GM18526 (cell line): ENCODE results near the gene RBBP8NL.

Source experiments
- POLR2A ChIP-seq: IDR thresholded peaks from 3 replicates; pipeline ENCODE4 v1.6.1; 2011; ENCODE audit not compliant: insufficient read length; ENCODE audit errors: extremely low read depth

The RBBP8NL gene

DNA sequence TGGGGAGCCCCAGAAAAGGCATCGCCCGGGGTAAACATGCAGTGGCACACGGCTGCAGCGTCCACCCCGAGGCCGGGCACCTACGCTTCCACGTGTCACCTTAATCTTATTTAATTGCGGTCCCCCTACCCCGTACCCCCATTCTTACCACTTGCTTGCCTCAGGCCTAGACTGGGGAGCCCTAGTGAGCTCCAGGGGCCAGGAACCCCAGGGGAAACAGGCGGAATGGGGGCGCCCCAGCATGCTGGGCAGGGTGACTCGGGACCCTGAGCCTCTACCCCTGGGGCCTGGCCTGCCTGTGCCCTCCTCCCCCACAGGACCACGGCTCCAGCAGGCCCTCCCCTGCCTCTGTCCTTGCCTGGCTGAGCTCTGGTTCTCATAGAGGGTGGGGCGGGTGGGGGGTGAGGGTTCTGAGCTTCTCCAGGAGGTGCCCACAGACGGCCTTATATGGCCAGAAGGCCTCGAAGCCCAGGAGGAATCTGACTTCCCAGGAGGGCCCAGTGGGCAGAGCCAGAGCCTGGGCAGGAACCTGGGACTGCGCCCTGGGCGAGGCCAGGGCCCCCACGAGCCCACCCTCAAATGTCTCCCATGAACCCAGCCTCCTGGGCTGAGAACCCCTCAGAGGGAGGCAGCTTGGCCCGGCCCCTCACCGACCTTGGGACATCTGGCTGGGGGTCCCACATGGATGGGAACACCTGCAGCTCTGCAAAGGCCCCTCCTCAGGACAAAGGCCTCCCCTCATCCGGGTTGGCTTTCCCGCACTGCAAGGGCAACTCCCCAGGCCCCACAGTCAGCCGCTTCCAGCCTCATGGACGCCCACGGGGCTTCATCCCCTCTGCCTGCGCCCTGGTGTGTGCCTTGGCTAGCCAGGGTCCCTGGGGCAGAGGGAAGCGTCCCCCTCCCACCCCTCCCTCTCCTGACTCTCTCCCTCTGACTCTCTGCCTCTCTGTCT lies 55.0 kb downstream of the RBBP8NL start:
- no peak for TF ChIP-seq POLR2A

DNA sequence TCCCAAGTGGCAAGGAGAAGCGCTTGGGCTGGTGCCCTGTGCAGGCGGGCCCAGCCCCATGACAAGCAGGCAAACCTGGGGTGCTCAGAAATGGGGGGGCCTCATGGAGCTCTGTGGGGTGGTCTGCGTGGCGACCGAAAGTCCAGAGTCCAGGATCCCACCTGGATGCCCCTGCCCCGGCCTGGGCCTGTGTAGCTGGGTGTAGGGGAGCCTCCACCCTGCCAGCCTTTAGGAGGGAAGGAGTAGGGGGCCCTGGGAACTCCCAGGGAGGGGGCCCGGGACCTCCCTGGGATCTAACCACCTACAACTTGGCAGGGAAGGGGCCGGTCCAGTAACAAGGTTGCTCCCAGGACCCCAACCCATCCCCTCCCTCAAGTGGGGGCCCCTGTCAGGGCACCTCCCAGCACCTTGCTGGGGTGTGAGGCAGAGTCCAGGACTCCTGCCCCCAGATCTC lies 55.7 kb downstream of the RBBP8NL start:
- TF ChIP-seq POLR2A = no peak

DNA sequence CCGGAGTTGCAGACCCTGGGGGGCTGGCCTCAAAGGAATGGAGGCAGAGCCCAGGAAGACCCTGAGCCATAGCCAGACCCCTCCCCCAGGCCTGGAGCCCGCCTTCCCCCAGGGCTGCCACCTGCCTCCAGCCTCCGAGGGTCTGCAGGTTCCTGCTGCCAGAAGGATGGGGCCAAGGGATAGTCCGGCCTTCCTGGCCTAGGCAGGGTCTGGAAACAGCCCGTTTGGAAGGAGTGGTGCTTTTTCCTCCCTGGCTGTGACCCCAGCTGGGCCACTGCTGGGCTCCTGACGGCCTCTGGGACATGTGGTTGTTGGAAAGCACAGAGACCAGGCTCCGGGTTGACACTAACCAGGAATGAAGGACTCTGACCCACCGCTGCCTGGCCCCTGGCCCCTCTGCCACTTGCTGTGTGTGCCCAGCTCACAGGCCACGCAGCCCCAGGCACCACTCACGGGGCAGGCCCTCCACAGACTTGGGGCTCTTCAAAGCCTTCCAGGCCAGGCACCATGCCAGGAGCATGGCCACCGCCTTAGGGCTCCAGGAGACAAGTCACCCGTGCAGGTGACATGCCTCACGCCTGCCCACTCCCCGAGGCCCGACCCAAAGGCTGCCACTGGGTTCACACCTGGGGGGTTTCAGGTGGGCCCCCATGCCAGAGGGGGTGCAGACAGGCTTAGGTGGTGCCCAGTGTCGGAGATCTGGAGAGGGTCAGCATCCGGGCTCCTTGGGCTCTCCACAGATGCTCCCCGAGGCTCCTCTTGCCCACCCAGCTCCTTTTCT lies 56.3 kb downstream of the RBBP8NL start:
- TF ChIP-seq POLR2A = no peak

DNA sequence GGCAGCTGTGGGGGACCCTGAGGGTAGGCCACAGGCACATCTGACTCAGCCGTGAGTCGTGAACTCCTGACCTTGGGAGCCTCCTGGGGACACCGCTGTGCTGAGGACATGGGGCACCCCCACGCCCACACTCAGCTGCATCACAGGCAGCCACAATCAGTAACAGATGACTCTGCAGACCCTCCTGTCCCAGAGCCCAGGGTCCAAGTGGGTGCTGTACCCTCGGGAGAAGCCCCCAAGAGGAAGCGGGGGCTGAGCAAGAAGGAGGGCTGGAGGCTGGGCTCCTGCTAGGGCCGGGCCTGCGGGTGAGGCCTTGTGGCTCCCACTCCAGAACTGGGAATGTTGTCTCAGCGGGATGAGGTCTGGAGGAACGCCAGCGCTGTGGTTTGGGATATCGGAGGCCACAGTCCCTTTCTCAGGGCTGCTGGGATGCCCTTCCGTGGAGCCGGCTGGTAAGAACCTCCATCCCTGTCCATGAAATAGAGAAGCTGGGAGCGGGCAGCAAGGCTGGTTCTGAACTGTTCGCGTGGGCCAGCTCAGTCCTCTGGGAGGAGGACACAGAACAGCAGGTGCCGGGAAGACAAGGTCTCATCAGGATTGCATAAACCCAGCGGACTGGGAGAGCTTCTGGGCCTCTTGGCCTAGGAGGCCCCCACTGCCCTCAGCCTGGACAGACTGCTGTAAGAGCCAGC lies 57.1 kb downstream of the RBBP8NL start:
- TF ChIP-seq POLR2A = no peak

DNA sequence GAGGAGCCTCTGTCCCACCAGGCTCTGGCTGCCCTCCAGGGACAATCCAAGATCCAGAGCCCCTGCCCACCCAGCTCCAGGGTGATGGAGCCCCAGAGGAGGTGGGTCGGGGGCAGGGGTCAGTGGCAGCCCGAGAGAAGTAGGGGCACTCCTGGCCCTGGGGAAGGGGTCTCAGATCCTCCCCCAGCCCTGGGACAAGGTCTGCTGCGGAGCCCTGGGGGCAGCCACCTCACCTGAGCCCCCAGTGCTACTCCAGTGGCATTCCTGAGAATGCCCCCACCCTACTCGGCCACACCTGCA lies 57.6 kb downstream of the RBBP8NL start:
- TF ChIP-seq POLR2A = no peak

DNA sequence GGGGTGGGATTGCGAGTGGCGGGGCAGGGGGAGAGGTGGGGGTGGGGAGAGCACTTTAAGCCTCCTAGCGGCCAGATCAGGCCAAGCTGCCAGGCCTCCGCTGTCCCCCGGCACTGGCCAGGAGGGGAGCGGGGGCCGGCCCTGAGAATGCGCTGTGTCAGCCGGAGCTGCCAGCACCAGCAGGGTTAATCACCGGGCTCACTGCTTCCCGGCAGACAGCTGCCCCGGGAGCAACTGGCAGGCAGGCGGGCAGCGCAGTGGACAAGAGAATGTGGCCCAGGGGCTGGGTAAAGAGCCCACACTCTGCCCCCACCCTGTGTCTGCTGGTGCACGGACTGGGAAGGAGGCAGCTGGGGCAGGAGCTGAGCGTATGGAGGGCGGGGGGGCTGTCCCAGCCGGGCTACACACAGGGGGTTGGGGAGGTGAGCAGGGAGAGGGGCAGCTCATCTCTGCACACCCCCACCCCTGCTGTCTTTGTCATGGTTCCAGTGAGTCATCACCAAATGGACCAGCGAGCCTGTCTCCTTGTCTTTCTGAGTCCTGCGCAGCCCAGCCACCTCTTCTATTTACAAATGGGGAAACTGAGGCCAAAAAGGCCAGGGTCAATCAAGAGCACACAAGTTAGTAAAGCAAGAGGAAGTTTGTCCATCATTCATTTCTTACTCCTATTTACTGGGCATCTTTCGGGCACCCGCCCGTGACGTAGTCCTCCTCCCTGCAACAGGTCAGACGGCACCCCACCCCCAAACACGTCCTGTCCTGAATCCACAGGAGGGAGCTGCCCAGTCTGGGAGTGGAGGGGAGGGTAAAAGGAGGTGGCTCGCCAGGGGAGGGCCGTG lies 58.1 kb downstream of the RBBP8NL start:
- no peak for TF ChIP-seq POLR2A

DNA sequence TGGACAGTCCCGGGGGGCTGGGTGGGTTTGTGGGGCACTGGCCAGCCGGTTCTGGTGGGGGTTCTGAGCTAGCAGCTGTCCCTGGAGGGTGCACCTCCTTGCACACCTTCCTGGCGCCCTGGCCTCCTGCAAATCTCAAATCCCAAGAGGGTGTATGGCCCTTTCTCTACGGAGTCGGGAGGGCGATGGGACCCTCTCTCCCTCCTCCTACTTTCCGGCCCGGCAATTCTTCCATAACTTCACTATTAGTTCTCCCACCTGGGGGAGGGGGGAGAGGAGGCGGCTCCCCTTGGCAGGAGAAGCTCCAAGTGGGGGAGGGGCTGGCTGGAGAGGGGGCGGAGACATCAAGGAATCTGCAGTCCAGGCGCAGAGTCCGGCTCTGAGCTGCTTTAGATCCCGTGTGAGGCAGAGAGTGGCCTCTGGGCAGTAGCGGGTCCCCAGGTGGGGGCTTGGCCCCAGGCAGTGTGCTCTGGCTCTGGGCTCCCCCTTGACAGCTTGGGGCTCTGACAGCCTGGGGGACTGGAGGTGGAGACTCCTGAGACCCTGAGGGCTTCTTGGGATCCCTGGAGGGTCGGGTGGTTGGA lies 58.9 kb downstream of the RBBP8NL start:
- no peak for TF ChIP-seq POLR2A

DNA sequence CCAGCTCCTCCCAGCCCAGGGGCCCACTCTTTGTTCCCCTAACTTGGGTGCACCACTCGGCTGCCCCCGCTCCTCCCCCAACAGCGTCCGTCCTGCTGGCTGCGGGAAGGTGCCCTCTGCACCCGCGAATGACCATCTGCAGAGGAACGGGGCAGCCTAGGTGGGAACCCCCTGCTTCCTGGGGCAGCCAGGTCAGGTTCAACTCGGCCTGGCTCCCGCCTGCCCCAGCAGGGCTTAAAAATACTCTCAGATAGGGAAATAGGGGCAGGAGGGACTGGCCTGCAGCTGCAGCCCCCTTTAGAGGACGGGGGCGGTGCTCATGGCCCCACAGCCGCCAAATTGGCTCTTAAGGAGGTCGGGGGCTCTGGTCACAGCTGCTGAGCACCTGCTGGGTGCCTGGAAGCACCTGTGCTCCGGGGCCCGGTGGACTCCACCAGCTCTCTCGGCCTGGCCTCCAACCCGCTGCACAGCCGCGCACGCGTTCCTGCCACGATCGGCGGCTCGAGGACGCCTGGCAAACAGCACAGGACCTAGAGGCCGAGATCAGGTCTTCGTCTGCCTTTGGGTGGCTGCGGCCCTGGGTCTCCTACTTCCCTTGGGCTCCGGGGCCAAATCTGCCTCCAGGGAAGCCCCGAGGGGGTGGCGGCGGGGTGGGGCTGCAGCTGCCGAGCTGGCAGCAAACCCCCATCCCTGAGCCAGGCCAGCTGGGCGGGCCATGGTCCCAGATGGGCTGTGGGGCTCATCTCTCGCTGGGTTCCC lies 59.5 kb downstream of the RBBP8NL start:
- no peak for TF ChIP-seq POLR2A

DNA sequence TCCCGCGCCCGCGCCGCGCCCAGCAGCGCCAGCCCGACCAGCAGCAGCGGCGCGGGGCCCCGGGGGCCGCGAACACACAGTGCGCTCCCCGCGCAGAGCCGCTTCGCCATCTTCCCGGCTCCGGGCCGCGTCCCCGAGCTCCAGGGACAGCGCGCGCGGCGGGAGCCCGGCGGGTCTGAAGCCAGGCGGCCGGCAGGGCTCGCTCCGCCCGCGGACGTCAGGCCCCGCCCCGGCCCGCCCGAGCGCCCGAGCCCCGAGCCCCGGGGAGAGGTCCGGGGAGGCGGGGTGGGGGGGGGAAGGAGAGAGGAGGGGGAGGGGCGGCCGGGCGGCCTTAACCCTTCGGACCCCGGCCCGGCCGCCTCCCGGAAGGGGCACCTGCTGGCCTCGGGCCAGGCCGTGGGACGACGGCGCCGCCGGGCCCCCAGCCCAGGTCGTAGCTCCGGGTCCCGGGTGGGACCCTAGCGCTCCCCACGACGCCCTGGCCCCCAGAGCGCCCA lies 60.2 kb downstream of the RBBP8NL start, which contains the start of gene LAMA5:
Gene LAMA5 (minus strand): TSS at position 177 of the 497 bp plus-strand sequence. CDS start 67 bp downstream, at position 110.
- TF ChIP-seq POLR2A = no peak

DNA sequence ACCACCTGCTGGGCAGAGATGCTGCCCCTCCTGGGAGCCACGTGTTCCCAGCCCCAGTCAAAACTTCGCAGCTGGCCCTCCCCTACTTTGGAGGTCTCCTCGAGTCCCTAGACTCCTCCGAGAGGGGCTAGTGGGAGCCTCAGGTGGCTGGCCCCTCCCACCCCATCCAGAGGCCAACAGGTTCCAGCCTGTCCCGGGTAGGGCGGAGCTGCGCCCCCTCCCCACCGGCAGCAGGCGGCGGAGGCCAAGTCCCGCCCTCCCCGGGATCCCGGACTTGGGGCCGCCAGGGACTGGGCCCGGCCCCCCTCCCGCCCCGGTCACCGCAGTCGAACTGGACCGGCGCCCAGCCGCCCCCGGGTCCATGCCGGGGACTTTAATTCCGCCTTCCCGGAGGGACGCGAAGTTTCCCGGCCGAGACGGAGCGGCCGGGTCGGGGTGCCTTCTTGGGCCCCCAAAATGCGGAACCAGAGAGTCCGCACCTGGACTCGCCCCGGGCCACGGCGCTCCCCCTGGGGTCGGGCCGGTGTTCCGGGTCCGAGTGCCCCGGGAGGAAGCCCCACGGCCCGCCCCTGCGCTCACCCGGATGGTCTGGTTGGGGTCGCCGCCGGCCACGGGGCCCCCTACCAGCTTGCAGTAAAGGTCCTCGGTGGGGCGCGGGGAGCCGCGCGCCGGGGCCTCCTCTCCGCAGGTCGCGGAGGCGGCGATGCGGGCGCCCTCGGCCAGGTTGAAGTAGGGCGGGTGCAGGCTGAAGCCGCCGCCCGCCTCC lies 60.8 kb downstream of the RBBP8NL start:
- no peak for TF ChIP-seq POLR2A

DNA sequence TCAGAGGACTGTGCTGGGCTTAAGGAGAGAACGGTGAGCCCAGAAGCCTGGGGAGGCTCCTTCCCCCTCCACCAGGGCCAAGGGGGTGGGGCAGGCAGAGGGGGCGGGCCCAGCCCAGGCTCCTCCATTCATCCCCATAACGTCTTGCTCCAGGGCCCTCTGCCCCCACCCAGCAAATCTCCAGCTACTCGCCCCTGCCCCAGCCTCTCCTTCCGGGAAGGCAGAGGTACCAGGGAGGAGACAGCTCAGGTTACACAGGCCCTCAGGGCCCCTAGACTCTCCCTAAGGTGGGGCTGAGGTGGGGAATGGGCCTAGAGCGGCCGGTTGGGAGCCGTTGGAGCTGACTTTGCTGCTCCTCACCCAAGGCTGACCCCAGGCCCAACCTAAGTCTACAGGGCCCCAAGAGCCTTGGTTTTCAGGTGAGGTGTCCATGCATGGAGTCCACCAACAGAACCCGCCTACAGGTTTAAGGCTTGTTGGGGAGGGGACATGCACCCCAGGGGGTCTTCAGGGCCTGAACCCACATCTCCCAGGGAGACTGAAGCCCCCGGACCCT lies 61.4 kb downstream of the RBBP8NL start:
- no peak for TF ChIP-seq POLR2A

DNA sequence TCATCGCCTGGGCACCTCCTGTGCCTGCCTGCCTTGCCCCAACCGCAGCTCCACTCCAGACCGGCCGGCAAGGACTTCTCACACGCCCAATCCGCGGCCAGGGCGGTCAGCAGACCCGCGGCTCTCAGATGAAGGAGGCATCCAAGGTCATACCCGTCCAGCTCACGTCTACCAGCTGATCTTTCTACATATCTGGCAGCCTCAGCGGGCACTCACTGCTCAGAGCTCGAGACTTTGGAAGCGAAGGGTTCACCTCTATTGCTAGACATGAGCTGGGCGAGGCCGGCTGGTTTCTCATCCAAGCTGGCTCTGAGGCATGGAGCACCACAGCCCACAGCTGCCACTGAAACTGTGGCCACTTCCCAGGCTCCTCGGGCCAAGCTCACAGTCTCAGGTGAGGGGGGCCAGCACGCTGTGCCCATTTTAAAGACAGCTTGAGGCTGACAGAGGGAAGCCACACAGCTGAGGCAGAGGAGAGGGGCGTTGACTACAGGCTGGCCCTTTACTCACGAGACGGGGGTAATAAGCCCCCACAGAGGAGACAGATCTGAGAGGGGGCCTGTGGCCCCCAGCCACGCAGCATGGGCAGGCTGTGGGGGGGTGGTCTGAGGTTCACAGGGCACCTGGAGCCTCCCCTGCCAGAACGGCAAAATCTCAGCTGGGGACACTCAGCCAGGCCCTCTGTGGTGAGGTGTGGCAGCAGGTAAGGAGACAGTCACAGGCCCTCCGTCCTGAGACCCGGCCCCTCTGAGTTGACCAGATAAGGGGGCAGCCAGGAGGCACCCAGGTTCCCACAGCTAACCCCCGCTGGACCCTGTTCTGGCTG lies 62.2 kb downstream of the RBBP8NL start:
- no peak for TF ChIP-seq POLR2A
